GM06990 (cell line): Measurements from ENCODE around the gene PAK5.
A peak's percentile ranks its signal among the peaks of the same experiment; 100 is the strongest.

Source experiments
- DNase-seq: peaks from one replicate; pipeline ENCODE4 v3.0.0-alpha.2; 2011; ENCODE audit not compliant: insufficient read length; ENCODE audit errors: extremely low read depth
- H3K27me3 ChIP-seq: replicated peaks from 2 replicates; pipeline ENCODE4 v1.6.0; 2011; ENCODE audit warnings: low read length; ENCODE audit not compliant: control insufficient read depth, insufficient read depth
- H3K36me3 ChIP-seq: 2 replicates; pipeline ENCODE4 v1.5.1; 2011; ENCODE audit warnings: low read length; ENCODE audit not compliant: control insufficient read depth, insufficient read depth
- H3K4me3 ChIP-seq: replicated peaks from 2 replicates; pipeline ENCODE4 v1.5.1; 2011; ENCODE audit warnings: low read depth, mild to moderate bottlenecking, control low read depth, low read length
- CTCF ChIP-seq: IDR thresholded peaks from 2 replicates; pipeline ENCODE4 v1.5.1; 2011; ENCODE audit warnings: low read length, control low read depth, mild to moderate bottlenecking, inconsistent platforms; ENCODE audit not compliant: insufficient read depth, poor library complexity, severe bottlenecking

The PAK5 gene

GRCh38 chr20:9576695-9577094 lies 262.2 kb downstream of the PAK5 start:
- no peak for DNase-seq
- H3K4me3 ChIP-seq = no peak overlapping the region

DNA sequence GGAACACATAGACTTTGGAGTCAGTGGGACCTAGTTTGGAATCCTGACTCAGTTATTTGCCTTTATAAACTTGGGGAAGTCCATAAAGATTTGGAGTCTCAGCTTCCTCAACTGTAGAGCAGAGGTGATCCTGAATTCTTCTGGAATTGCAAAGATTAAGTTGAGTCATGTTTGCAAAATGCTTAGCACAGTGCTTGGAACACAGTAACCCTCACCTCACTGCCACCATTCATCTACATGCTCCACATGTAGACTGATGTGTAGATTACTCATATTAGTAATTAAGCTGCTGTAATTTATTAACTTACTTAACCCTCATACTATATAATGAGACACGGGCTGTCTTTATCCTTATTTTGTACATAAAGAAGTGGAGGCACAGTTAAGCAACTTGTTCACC lies 263.0 kb downstream of the PAK5 start:
- DNase-seq = no peak
- TF ChIP-seq CTCF = no peak
- Histone ChIP-seq H3K27me3 (no peaks in the 10 kb centered on the region), H3K36me3 (no peaks in the 10 kb centered on the region), H3K4me3 (no peak overlapping the region)

More at GRCh38 chr20:9576695-9577094, 262.2 kb downstream of the PAK5 start:
- Histone ChIP-seq H3K27me3 (no peaks in the 10 kb centered on the region), H3K36me3 (no peaks in the 10 kb centered on the region)
- TF ChIP-seq CTCF = no peak

DNA sequence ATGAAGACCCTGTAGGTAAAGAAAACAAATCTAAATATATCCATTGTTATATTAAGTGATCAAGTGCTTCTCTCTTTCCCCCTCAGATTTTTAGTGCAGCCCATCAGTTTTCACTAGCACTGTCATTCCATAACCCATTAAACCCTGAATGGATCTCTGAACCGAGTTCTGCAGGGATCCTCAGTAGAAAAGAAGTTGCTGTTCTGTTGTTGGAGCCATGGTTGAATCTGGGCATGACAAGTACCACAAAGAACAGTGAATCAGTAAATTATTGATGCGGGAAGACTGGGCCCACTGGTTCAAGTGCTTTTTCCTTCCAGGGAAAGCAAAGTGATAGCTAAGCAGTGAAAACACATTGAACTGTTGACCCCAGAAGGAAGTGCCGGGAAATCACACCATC lies 264.1 kb downstream of the PAK5 start:
- no peak for DNase-seq
- TF ChIP-seq CTCF = no peak

GRCh38 chr20:9574181-9574580 lies 264.7 kb downstream of the PAK5 start:
- no peaks in the 10 kb centered on the region for H3K36me3 ChIP-seq
- H3K27me3 ChIP-seq = no peaks in the 10 kb centered on the region
- no peak for DNase-seq
- no peak overlapping the region for H3K4me3 ChIP-seq
- no peak for TF ChIP-seq CTCF

More for the DNA sequence above, 264.1 kb downstream of the PAK5 start:
- Histone ChIP-seq H3K4me3 (no peak overlapping the region), H3K27me3 (no peaks in the 10 kb centered on the region), H3K36me3 (no peaks in the 10 kb centered on the region)

GRCh38 chr20:9573335-9574151 lies 265.3 kb downstream of the PAK5 start:
- TF ChIP-seq CTCF = no peak
- Histone ChIP-seq H3K36me3 (no peaks in the 10 kb centered on the region), H3K4me3 (no peak overlapping the region), H3K27me3 (no peaks in the 10 kb centered on the region)
- peak; percentile 4 for DNase-seq
